Keratinocyte (primary cell): ENCODE data around the gene NGEF. TPM values are rescaled to one million over a fixed set of nuclear protein-coding genes. Genes with fewer than 3 reads are reported as not detected.

ENCODE experiments used
- DNase-seq: peaks from one replicate; pipeline ENCODE4 v3.0.0-alpha.2; 2011; ENCODE audit warnings: low read depth, missing footprints, low spot score
- FAIRE-seq: peaks from 2 replicates; lab custom pipeline; 2011; peaks lifted over from hg19 to GRCh38; lab: Jason Lieb, UNC
- H2AFZ ChIP-seq: 2 replicates; pipeline ENCODE4 v1.6.0; 2012; ENCODE audit warnings: low read length, control low read depth, inconsistent platforms; ENCODE audit not compliant: control insufficient read depth
- H3K27ac ChIP-seq: 2 replicates; pipeline ENCODE4 v1.5.1; 2011; ENCODE audit warnings: low read length; ENCODE audit not compliant: control insufficient read depth, insufficient read depth
- H3K27me3 ChIP-seq: 3 replicates; pipeline ENCODE4 v1.6.0; 2011; ENCODE audit warnings: low read length; ENCODE audit not compliant: control insufficient read depth, insufficient read depth; ENCODE audit errors: extremely low read depth
- H3K36me3 ChIP-seq, 2 experiments: 2 replicates in 1 of 2; 3 replicates in 1 of 2; pipeline ENCODE4 v1.5.1; 2011; ENCODE audit warnings: low read length in 2 of 2, mild to moderate bottlenecking in 1 of 2; ENCODE audit not compliant: control insufficient read depth in 2 of 2, insufficient read depth in 2 of 2; ENCODE audit errors: extremely low read depth in 1 of 2
- H3K4me1 ChIP-seq: 3 replicates; pipeline ENCODE4 v1.5.1; 2011; ENCODE audit warnings: low read length; ENCODE audit not compliant: control insufficient read depth, insufficient read depth; ENCODE audit errors: extremely low read depth
- H3K4me2 ChIP-seq: 3 replicates; pipeline ENCODE4 v1.6.0; 2011; ENCODE audit warnings: low read depth, low read length; ENCODE audit not compliant: control insufficient read depth, insufficient read depth; ENCODE audit errors: extremely low read depth
- H3K4me3 ChIP-seq, 3 experiments: fragments of 200-600 bp in 1 of 3; sonication (generic) in 1 of 3; 2 replicates in 2 of 3; 3 replicates in 1 of 3; pipeline ENCODE4 v1.5.1; 2011 to 2016; ENCODE audit warnings: low read length in 3 of 3, mild to moderate bottlenecking in 3 of 3, control low read depth in 2 of 3, inconsistent platforms in 1 of 3, low read depth in 1 of 3, mixed read lengths in 1 of 3, mixed run types in 1 of 3, moderate library complexity in 1 of 3; ENCODE audit not compliant: control insufficient read depth in 2 of 3, insufficient read depth in 2 of 3; ENCODE audit errors: extremely low read depth in 1 of 3
- H3K79me2 ChIP-seq: 2 replicates; pipeline ENCODE4 v1.6.0; 2012; ENCODE audit warnings: low read length; ENCODE audit not compliant: control insufficient read depth, insufficient read depth
- H3K9ac ChIP-seq: 3 replicates; pipeline ENCODE4 v1.6.0; 2011; ENCODE audit warnings: low read length; ENCODE audit not compliant: control insufficient read depth, insufficient read depth; ENCODE audit errors: extremely low read depth
- H3K9me1 ChIP-seq: 3 replicates; pipeline ENCODE4 v1.6.0; 2011; ENCODE audit warnings: low read length; ENCODE audit not compliant: control insufficient read depth, insufficient read depth; ENCODE audit errors: extremely low read depth
- H3K9me3 ChIP-seq: 2 replicates; pipeline ENCODE4 v1.5.1; 2012; ENCODE audit warnings: low read depth, low read length; ENCODE audit not compliant: control insufficient read depth
- H4K20me1 ChIP-seq: 3 replicates; pipeline ENCODE4 v1.6.0; 2011; ENCODE audit warnings: low read length; ENCODE audit not compliant: control insufficient read depth, insufficient read depth; ENCODE audit errors: extremely low read depth
- EZH2 ChIP-seq: IDR thresholded peaks from one replicate; pipeline ENCODE4 v1.6.1; 2012; ENCODE audit warnings: inconsistent platforms, mild to moderate bottlenecking, low read length, moderate library complexity
- dilution Hi-C: fragments of 300-500 bp; cut with MboI; formaldehyde crosslinking; loops from one replicate; pipeline ENCODE4 v1.7.0; 2020; ENCODE audit warnings: low sequenced_read_pairs; ENCODE audit not compliant: extremely low pct_ligation_motif_present
- polyA plus RNA-seq, 5 experiments: library from polyadenylated mRNA; depleted of rRNA in 3 of 5; stranded (reverse) in 3 of 5; stranded (forward) in 1 of 5; unstranded in 1 of 5; fragments of >200 nt; gene quantifications; 1 replicate in 1 of 5; 2 replicates in 3 of 5; 3 replicates in 1 of 5; pipeline versions ENCODE4 v1.2.1 to v1.2.3, GENCODE V29; 2011 to 2012; ENCODE audit warnings: missing spikeins in 2 of 5, low read depth in 1 of 5, low replicate concordance in 1 of 5
- TF ChIP-seq, protein P1 (sequence below), 3 experiments: IDR thresholded peaks in 1 of 3; conservative IDR thresholded peaks in 1 of 3; optimal IDR thresholded peaks in 1 of 3; 2 replicates in 2 of 3; 3 replicates in 1 of 3; pipeline versions ENCODE3 to v1.5.1; 2011; ENCODE audit warnings: low read length in 3 of 3, mild to moderate bottlenecking in 3 of 3, moderate library complexity in 2 of 3, control low read depth in 1 of 3, inconsistent platforms in 1 of 3; ENCODE audit not compliant: insufficient read depth in 2 of 3; ENCODE audit errors: extremely low read depth in 1 of 3

NGEF gene
- polyA plus RNA-seq, 1 donor (not counting 4 experiments of a cell fraction or from before 2014, with no cell fraction given), result 0.17 TPM

DNA sequence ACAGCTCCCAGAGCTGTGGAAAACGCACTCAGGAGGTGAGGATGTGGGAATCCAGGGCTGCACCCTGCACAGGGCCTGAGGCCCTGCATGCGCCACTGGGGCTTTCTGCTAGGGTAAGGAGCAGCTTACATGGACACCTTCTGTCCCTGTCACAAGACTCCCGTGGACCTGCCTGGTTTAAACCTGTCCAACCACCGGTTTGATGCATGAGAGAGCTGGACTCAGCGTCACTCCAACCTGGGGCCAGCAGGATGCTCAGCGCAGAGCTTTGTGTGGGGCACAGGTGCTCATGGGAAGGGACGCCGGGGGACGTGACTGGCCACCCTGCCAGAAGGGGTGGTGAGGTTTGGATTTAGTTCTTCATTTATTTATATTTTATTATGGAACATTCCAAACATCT is 118.8 kb downstream of the NGEF start:
- no peaks in the 10 kb centered on the region for H3K9me1 ChIP-seq
- H2AFZ ChIP-seq, result no peak overlapping the region
- no peaks in the 10 kb centered on the region for H3K27me3 ChIP-seq
- no peaks in the 10 kb centered on the region for H3K79me2 ChIP-seq
- DNase-seq, result no peak
- H3K4me3 ChIP-seq, result no peak overlapping the region
- no peaks in the 10 kb centered on the region for H3K9me3 ChIP-seq
- H3K27ac ChIP-seq, result no peak overlapping the region
- TF ChIP-seq EZH2, result no peak
- TF ChIP-seq, protein P1, sequence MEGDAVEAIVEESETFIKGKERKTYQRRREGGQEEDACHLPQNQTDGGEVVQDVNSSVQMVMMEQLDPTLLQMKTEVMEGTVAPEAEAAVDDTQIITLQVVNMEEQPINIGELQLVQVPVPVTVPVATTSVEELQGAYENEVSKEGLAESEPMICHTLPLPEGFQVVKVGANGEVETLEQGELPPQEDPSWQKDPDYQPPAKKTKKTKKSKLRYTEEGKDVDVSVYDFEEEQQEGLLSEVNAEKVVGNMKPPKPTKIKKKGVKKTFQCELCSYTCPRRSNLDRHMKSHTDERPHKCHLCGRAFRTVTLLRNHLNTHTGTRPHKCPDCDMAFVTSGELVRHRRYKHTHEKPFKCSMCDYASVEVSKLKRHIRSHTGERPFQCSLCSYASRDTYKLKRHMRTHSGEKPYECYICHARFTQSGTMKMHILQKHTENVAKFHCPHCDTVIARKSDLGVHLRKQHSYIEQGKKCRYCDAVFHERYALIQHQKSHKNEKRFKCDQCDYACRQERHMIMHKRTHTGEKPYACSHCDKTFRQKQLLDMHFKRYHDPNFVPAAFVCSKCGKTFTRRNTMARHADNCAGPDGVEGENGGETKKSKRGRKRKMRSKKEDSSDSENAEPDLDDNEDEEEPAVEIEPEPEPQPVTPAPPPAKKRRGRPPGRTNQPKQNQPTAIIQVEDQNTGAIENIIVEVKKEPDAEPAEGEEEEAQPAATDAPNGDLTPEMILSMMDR (optimal IDR thresholded peaks at IDR 0.05 in 1 of 3, IDR thresholded peaks at IDR 0.05 in 1 of 3, conservative IDR thresholded peaks at IDR 0.05 in 1 of 3; ENCODE audit: extremely low read depth in 1 of 3, insufficient read depth in 2 of 3, low read length in 3 of 3), result no peak
- no peak overlapping the region for H3K4me2 ChIP-seq
- dilution Hi-C loops, result no loop called here
- no peak for FAIRE-seq
- H3K9ac ChIP-seq, result no peak overlapping the region
- H3K36me3 ChIP-seq, result no peaks in the 10 kb centered on the region
- peaks cover 5% of the 10 kb centered on the region for H3K4me1 ChIP-seq
- no peaks in the 10 kb centered on the region for H4K20me1 ChIP-seq

- no peak overlapping the region for H3K4me3 ChIP-seq
- H4K20me1 ChIP-seq, result no peaks in the 10 kb centered on the region
- H3K27ac ChIP-seq, result no peak overlapping the region
- H3K27me3 ChIP-seq, result no peaks in the 10 kb centered on the region
- no peaks in the 10 kb centered on the region for H3K36me3 ChIP-seq
- peaks cover 5% of the 10 kb centered on the region for H3K4me1 ChIP-seq
- H3K9me1 ChIP-seq, result no peaks in the 10 kb centered on the region
- dilution Hi-C loops, result no loop called here
- H3K4me2 ChIP-seq, result no peak overlapping the region
- FAIRE-seq, result no peak
- no peaks in the 10 kb centered on the region for H3K79me2 ChIP-seq
- H3K9me3 ChIP-seq, result no peaks in the 10 kb centered on the region
- H3K9ac ChIP-seq, result no peak overlapping the region
- no peak for DNase-seq
- no peak overlapping the region for H2AFZ ChIP-seq
- no peak for TF ChIP-seq EZH2
- TF ChIP-seq, protein P1 (optimal IDR thresholded peaks at IDR 0.05 in 1 of 3, IDR thresholded peaks at IDR 0.05 in 1 of 3, conservative IDR thresholded peaks at IDR 0.05 in 1 of 3; ENCODE audit: extremely low read depth in 1 of 3, insufficient read depth in 2 of 3, low read length in 3 of 3), result no peak
These were observed 119.2 kb downstream of the NGEF start for GRCh38 chr2:232893834-232894233.
